ENCODE measurements around the gene TNFAIP8L1.

Gene TNFAIP8L1

DNA sequence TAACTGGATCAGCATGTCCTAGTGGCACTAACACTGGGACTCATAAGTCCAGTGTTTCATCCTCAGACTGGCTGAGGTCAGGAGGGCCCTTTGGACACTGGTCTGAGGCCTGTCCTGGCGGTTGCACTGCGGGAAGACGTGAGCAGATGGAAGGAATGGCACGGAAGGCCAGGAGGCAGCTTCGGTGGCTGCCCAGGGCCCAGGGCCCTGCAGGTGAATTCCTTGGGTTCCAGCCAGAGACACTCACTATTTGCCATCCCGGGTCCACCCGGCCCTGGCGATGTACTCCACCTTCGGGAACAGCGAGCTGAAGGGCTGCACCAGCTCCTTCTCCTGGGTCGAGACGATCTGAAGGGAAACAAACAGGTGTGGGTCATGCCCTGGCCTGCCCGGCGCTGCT is 58.0 kb downstream of the TNFAIP8L1 start:
- TF ChIP-seq ZC3H10 (CRISPR knock-in tag; IDR thresholded peaks at IDR 0.05) = no peak
- no peak for TF ChIP-seq BACH2 (CRISPR knock-in tag; IDR thresholded peaks at IDR 0.05; ENCODE audit: borderline replicate concordance)
- no peak for TF ChIP-seq GLIS3 (CRISPR knock-in tag; IDR thresholded peaks at IDR 0.05)
- TF ChIP-seq, protein P1, sequence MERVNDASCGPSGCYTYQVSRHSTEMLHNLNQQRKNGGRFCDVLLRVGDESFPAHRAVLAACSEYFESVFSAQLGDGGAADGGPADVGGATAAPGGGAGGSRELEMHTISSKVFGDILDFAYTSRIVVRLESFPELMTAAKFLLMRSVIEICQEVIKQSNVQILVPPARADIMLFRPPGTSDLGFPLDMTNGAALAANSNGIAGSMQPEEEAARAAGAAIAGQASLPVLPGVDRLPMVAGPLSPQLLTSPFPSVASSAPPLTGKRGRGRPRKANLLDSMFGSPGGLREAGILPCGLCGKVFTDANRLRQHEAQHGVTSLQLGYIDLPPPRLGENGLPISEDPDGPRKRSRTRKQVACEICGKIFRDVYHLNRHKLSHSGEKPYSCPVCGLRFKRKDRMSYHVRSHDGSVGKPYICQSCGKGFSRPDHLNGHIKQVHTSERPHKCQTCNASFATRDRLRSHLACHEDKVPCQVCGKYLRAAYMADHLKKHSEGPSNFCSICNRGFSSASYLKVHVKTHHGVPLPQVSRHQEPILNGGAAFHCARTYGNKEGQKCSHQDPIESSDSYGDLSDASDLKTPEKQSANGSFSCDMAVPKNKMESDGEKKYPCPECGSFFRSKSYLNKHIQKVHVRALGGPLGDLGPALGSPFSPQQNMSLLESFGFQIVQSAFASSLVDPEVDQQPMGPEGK (CRISPR knock-in tag; IDR thresholded peaks at IDR 0.05; ENCODE audit: borderline replicate concordance) = no peak
- no peak for TF ChIP-seq ZNF565 (CRISPR knock-in tag; conservative IDR thresholded peaks at IDR 0.05; ENCODE audit: low read depth)
- no peak for TF ChIP-seq ARNTL (CRISPR knock-in tag; IDR thresholded peaks at IDR 0.05; ENCODE audit: borderline replicate concordance, low read depth)
- no peak for TF ChIP-seq OSR1 (CRISPR knock-in tag; IDR thresholded peaks at IDR 0.05)
- TF ChIP-seq RARB (CRISPR knock-in tag; IDR thresholded peaks at IDR 0.05) = no peak
- no peak for TF ChIP-seq ZNF70 (CRISPR knock-in tag; IDR thresholded peaks at IDR 0.05)
- TF ChIP-seq, protein P2, sequence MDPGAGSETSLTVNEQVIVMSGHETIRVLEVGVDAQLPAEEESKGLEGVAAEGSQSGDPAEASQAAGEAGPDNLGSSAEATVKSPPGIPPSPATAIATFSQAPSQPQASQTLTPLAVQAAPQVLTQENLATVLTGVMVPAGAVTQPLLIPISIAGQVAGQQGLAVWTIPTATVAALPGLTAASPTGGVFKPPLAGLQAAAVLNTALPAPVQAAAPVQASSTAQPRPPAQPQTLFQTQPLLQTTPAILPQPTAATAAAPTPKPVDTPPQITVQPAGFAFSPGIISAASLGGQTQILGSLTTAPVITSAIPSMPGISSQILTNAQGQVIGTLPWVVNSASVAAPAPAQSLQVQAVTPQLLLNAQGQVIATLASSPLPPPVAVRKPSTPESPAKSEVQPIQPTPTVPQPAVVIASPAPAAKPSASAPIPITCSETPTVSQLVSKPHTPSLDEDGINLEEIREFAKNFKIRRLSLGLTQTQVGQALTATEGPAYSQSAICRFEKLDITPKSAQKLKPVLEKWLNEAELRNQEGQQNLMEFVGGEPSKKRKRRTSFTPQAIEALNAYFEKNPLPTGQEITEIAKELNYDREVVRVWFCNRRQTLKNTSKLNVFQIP (CRISPR knock-in tag; IDR thresholded peaks at IDR 0.05; ENCODE audit: borderline replicate concordance, low read depth) = no peak
- TF ChIP-seq CSDC2 (CRISPR knock-in tag; IDR thresholded peaks at IDR 0.05) = no peak
- TF ChIP-seq, protein P3, sequence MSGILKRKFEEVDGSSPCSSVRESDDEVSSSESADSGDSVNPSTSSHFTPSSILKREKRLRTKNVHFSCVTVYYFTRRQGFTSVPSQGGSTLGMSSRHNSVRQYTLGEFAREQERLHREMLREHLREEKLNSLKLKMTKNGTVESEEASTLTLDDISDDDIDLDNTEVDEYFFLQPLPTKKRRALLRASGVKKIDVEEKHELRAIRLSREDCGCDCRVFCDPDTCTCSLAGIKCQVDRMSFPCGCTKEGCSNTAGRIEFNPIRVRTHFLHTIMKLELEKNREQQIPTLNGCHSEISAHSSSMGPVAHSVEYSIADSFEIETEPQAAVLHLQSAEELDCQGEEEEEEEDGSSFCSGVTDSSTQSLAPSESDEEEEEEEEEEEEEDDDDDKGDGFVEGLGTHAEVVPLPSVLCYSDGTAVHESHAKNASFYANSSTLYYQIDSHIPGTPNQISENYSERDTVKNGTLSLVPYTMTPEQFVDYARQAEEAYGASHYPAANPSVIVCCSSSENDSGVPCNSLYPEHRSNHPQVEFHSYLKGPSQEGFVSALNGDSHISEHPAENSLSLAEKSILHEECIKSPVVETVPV (CRISPR knock-in tag; IDR thresholded peaks at IDR 0.05) = no peak
- no peak for TF ChIP-seq ZFP3 (CRISPR knock-in tag; IDR thresholded peaks at IDR 0.05)
- no peak for TF ChIP-seq ZFP30 (CRISPR knock-in tag; IDR thresholded peaks at IDR 0.05)
- no peak; the same call in 1 of the 3 replicates for ATAC-seq

DNA sequence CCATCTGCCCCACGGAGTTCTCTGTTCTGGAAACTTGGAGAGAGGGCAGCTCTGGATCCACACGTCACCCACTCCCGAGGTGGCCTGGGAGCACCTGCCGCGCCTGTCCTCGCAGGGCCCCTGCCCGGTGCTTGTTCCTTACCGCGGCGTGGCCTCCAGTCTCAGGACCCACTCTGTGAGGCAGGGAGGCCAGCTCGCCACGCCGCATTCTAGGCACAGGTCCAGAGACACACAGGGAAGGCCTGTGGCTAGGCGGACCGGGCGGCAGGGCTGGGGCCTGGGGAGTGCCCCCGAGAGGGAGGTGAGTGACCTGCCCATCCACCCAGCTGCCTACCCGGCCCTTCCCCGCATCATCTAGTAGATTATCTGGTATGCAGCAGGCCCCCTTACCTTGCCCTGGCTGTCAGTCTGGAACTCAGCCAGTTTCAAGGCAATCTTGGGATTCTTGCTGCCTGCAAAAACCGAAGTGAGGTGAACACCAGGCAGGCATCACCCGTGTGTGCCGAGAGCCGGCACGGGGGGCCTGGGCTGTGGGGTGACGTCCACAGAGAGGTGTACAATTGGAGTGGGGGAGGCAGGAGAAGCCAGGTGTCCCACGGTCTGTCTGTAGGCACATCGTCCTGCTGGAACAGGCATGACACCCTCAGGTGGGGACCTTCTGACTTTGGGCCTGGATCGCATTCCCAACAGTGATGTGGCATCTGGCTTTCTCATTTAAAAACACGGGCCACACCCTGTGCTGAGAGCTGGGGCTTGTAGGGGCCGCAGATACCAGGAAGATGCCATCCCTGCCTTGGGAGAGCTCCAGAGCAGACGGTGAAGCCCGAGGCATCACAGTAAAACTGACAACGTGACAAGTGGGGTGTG is 60.7 kb downstream of the TNFAIP8L1 start:
- ATAC-seq = no peak
- no peak for TF ChIP-seq CSDC2 (CRISPR knock-in tag; IDR thresholded peaks at IDR 0.05)
- TF ChIP-seq, protein P4, sequence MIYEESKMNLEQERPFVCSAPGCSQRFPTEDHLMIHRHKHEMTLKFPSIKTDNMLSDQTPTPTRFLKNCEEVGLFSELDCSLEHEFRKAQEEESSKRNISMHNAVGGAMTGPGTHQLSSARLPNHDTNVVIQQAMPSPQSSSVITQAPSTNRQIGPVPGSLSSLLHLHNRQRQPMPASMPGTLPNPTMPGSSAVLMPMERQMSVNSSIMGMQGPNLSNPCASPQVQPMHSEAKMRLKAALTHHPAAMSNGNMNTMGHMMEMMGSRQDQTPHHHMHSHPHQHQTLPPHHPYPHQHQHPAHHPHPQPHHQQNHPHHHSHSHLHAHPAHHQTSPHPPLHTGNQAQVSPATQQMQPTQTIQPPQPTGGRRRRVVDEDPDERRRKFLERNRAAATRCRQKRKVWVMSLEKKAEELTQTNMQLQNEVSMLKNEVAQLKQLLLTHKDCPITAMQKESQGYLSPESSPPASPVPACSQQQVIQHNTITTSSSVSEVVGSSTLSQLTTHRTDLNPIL (CRISPR knock-in tag; IDR thresholded peaks at IDR 0.05; ENCODE audit: low read depth) = no peak
- TF ChIP-seq ARNTL (CRISPR knock-in tag; IDR thresholded peaks at IDR 0.05; ENCODE audit: borderline replicate concordance, low read depth) = no peak
- TF ChIP-seq, protein P3 (CRISPR knock-in tag; IDR thresholded peaks at IDR 0.05) = no peak
- no peak for TF ChIP-seq GLIS3 (CRISPR knock-in tag; IDR thresholded peaks at IDR 0.05)
- TF ChIP-seq ZFP30 (CRISPR knock-in tag; IDR thresholded peaks at IDR 0.05) = no peak
- TF ChIP-seq BACH2 (CRISPR knock-in tag; IDR thresholded peaks at IDR 0.05; ENCODE audit: borderline replicate concordance) = no peak
- no peak for TF ChIP-seq ZNF8 (CRISPR knock-in tag; IDR thresholded peaks at IDR 0.05)
- no peak for TF ChIP-seq TOX (CRISPR knock-in tag; IDR thresholded peaks at IDR 0.05; ENCODE audit: borderline replicate concordance)
- no peak for TF ChIP-seq ZFP3 (CRISPR knock-in tag; IDR thresholded peaks at IDR 0.05)
- TF ChIP-seq ZNF70 (CRISPR knock-in tag; IDR thresholded peaks at IDR 0.05) = no peak
- TF ChIP-seq SNAI2 (CRISPR knock-in tag; IDR thresholded peaks at IDR 0.05) = no peak
- TF ChIP-seq, protein P5, sequence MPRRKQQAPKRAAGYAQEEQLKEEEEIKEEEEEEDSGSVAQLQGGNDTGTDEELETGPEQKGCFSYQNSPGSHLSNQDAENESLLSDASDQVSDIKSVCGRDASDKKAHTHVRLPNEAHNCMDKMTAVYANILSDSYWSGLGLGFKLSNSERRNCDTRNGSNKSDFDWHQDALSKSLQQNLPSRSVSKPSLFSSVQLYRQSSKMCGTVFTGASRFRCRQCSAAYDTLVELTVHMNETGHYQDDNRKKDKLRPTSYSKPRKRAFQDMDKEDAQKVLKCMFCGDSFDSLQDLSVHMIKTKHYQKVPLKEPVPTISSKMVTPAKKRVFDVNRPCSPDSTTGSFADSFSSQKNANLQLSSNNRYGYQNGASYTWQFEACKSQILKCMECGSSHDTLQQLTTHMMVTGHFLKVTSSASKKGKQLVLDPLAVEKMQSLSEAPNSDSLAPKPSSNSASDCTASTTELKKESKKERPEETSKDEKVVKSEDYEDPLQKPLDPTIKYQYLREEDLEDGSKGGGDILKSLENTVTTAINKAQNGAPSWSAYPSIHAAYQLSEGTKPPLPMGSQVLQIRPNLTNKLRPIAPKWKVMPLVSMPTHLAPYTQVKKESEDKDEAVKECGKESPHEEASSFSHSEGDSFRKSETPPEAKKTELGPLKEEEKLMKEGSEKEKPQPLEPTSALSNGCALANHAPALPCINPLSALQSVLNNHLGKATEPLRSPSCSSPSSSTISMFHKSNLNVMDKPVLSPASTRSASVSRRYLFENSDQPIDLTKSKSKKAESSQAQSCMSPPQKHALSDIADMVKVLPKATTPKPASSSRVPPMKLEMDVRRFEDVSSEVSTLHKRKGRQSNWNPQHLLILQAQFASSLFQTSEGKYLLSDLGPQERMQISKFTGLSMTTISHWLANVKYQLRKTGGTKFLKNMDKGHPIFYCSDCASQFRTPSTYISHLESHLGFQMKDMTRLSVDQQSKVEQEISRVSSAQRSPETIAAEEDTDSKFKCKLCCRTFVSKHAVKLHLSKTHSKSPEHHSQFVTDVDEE (CRISPR knock-in tag; IDR thresholded peaks at IDR 0.05) = no peak
- no peak for TF ChIP-seq ISL1 (CRISPR knock-in tag; IDR thresholded peaks at IDR 0.05)
- no peak for TF ChIP-seq ZNF565 (CRISPR knock-in tag; conservative IDR thresholded peaks at IDR 0.05; ENCODE audit: low read depth)
- TF ChIP-seq ZC3H10 (CRISPR knock-in tag; IDR thresholded peaks at IDR 0.05) = no peak
- no peak for TF ChIP-seq OSR1 (CRISPR knock-in tag; IDR thresholded peaks at IDR 0.05)
- TF ChIP-seq, protein P1 (CRISPR knock-in tag; IDR thresholded peaks at IDR 0.05; ENCODE audit: borderline replicate concordance) = no peak
- TF ChIP-seq RARB (CRISPR knock-in tag; IDR thresholded peaks at IDR 0.05) = no peak

All from SK-N-SH treated with all-trans-retinoic acid at 6 μM for 48 hours (cell line).